ENCODE measurements around the gene ZNF148.

The ZNF148 gene

GRCh38 chr3:125267460-125267859 lies 107.7 kb downstream of the ZNF148 start:
- TF ChIP-seq, protein P1, sequence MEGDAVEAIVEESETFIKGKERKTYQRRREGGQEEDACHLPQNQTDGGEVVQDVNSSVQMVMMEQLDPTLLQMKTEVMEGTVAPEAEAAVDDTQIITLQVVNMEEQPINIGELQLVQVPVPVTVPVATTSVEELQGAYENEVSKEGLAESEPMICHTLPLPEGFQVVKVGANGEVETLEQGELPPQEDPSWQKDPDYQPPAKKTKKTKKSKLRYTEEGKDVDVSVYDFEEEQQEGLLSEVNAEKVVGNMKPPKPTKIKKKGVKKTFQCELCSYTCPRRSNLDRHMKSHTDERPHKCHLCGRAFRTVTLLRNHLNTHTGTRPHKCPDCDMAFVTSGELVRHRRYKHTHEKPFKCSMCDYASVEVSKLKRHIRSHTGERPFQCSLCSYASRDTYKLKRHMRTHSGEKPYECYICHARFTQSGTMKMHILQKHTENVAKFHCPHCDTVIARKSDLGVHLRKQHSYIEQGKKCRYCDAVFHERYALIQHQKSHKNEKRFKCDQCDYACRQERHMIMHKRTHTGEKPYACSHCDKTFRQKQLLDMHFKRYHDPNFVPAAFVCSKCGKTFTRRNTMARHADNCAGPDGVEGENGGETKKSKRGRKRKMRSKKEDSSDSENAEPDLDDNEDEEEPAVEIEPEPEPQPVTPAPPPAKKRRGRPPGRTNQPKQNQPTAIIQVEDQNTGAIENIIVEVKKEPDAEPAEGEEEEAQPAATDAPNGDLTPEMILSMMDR (conservative IDR thresholded peaks at IDR 0.05; ENCODE audit: low read depth, low read length), result no peak
- DNase-seq (ENCODE audit: low read depth), result no peak
- H3K4me3 ChIP-seq (ENCODE audit: low read depth, low read length), result no peak overlapping the region

DNA sequence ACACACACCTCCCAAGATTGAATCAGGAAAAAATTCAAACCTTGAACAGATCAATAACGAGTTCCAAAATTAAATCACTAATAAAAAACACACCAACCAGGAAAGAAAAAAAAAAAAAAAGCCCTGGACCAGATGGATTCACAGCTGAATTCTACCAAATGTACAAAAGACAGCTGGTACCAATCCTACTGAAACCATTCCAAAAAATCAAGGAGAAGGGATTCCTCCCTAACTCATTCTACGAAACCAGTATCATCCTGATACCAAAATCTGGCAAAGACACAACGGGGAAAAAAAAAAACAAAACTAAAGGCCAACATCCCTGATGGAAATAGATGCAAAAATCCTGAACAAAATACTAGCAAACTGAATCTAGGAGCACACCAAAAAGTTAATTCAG lies 108.2 kb downstream of the ZNF148 start:
- no peak for DNase-seq (ENCODE audit: low read depth)
- TF ChIP-seq, protein P1 (conservative IDR thresholded peaks at IDR 0.05; ENCODE audit: low read depth, low read length), result no peak
- H3K4me3 ChIP-seq (ENCODE audit: low read depth, low read length), result no peak overlapping the region

DNA sequence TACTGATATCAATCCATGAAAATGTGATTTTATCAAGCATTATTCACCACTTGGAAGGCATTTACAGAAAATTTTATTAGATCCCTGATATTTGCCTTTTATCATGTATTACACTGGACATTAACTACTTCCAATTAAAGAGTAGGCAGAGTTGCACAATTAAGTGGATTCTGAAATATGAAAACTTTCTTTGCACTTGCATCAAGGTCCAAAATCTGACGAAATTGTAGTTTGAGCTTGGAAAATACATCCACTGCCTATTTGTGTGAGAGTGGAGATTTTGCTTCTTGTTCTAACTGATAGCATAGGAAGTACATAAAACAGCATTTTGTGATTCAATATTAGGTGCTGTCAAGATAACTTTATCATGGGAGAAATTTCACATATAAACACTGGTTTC lies 113.0 kb downstream of the ZNF148 start:
- no peak overlapping the region for H3K4me3 ChIP-seq (ENCODE audit: low read depth, low read length)
- TF ChIP-seq, protein P1 (conservative IDR thresholded peaks at IDR 0.05; ENCODE audit: low read depth, low read length), result no peak
- DNase-seq (ENCODE audit: low read depth), result no peak

DNA sequence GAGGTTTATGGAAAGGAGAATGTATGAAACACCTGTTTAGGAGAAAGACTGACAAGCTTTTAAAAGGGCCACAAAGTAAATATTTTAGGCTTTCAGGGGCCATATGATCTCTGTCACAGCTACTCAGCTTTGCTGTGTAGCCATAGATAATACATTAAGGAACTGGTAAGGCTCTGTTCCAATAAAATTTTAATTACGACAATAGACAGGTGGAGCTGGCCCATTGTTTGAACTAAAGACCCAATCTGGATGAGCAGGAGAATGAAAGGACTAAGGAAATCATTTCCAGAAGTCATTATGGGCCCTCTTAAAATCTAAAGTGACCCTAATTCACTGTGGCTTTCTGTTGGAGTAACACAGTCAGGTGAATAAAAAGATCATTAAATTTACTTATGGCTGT lies 114.1 kb downstream of the ZNF148 start:
- TF ChIP-seq, protein P1 (conservative IDR thresholded peaks at IDR 0.05; ENCODE audit: low read depth, low read length), result no peak
- H3K4me3 ChIP-seq (ENCODE audit: low read depth, low read length), result no peak overlapping the region
- no peak for DNase-seq (ENCODE audit: low read depth)

DNA sequence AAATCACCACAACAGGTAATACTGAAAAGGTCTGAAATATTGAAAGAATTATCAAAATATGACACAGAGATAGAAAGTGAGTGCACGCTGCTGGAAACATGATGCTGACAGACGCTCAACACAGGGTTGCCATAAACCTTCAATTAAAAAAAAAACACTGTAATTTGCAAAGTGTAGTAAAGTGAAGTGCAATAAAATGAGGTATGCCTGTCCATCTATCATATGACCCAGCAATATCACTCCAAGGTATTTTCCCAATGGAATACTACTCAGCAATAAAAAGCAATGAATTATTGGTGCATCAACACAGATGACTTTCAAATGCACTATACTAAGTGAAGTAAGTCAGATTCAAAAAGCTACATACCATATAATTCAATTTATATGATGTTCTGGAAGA lies 115.0 kb downstream of the ZNF148 start:
- no peak for DNase-seq (ENCODE audit: low read depth)
- TF ChIP-seq, protein P1 (conservative IDR thresholded peaks at IDR 0.05; ENCODE audit: low read depth, low read length), result no peak
- no peak overlapping the region for H3K4me3 ChIP-seq (ENCODE audit: low read depth, low read length)

DNA sequence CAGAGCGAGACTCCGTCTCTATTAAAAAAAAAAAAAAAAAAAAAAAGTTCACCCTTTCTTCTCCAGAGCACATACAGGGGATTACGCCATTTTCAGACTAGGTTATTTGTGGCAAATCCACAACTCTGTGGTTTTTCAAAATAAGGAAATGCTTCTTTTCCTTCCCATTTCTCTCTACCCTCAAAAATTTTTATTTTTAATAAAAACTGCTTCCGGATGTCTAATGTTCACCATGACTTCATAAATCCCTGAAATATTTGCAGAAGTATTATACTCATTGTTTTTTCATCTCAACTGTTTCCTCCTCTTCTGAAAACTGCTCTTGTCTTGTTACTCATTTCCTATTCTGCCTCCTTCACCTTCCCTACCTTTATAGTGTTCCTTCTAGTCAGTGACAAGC lies 117.6 kb downstream of the ZNF148 start:
- TF ChIP-seq, protein P1 (conservative IDR thresholded peaks at IDR 0.05; ENCODE audit: low read depth, low read length), result no peak

GRCh38 chr3:125256675-125257074 lies 118.5 kb downstream of the ZNF148 start:
- TF ChIP-seq, protein P1 (conservative IDR thresholded peaks at IDR 0.05; ENCODE audit: low read depth, low read length), result no peak
- no peak for DNase-seq (ENCODE audit: low read depth)
- no peak overlapping the region for H3K4me3 ChIP-seq (ENCODE audit: low read depth, low read length)

More for the DNA sequence above, 117.6 kb downstream of the ZNF148 start:
- H3K4me3 ChIP-seq (ENCODE audit: low read depth, low read length), result no peak overlapping the region
- no peak for DNase-seq (ENCODE audit: low read depth)
